ENCODE measurements around the gene RHEX. TPM values are rescaled to one million over a fixed set of nuclear protein-coding genes. Genes with fewer than 3 reads are reported as not detected.

Gene RHEX
- total and polyA plus RNA-seq, 2 experiments from 2014 or later = not detected

- H3K4me3 ChIP-seq = no peak overlapping the region
- WGBS, 2 experiments (ENCODE audit: low coverage in 1 of 2, low lambda C conversion rate in 2 of 2, missing lambda C conversion rate in 2 of 2) = 57 to 62% methylated on average over 8 of the region's 8 CpGs
- H3K4me1 ChIP-seq (ENCODE audit: insufficient read depth) = 0 out of 2 replicates have a peak, but pooled peaks cover 4% of the 10 kb centered on the region
Measured at GRCh38 chr1:206080026-206080820, 27.2 kb downstream of the RHEX start.

GRCh38 chr1:206081856-206082255 is 28.9 kb downstream of the RHEX start:
- Histone ChIP-seq H3K27me3 (replicated peaks; ENCODE audit: insufficient read depth) (peaks cover 10% of the 10 kb centered on the region; the same call in 1 of the 2 replicates), H3K9me3 (ENCODE audit: low read depth) (no peaks in the 10 kb centered on the region), H2AFZ (no peak overlapping the region), H3K9ac (no peak overlapping the region), H3K27ac (no peak overlapping the region), H3K9me2 (ENCODE audit: insufficient read depth) (no peaks in the 10 kb centered on the region), H3F3A (ENCODE audit: insufficient read depth) (no peaks in the 10 kb centered on the region), H3K79me2 (ENCODE audit: insufficient read depth) (no peaks in the 10 kb centered on the region), H3K4me2 (ENCODE audit: unreplicated experiment) (no peak overlapping the region), H3K4me3 (no peak overlapping the region), H3K4me1 (ENCODE audit: insufficient read depth) (no peaks in the 10 kb centered on the region), H3K36me3 (ENCODE audit: low read depth) (no peaks in the 10 kb centered on the region), H4K20me1 (ENCODE audit: insufficient read depth) (no peaks in the 10 kb centered on the region)
- TF ChIP-seq EZH2 (IDR thresholded peaks at IDR 0.05; ENCODE audit: insufficient read depth, poor library complexity, severe bottlenecking) = no peak
- no peak for TF ChIP-seq EZH2phosphoT487 (IDR thresholded peaks at IDR 0.05; ENCODE audit: insufficient read depth, low read depth)
- 53 to 56% methylated on average over 5 of the region's 5 CpGs for WGBS, 2 experiments (ENCODE audit: low coverage in 1 of 2, low lambda C conversion rate in 2 of 2, missing lambda C conversion rate in 2 of 2)
- no peak for DNase-seq
- in situ Hi-C loops (cut with MboI) = no loop called here

More at GRCh38 chr1:206080026-206080820, 27.2 kb downstream of the RHEX start:
- no peaks in the 10 kb centered on the region for H3K9me2 ChIP-seq (ENCODE audit: insufficient read depth)
- H3K27me3 ChIP-seq (replicated peaks; ENCODE audit: insufficient read depth) = peaks cover 10% of the 10 kb centered on the region; the same call in 1 of the 2 replicates
- DNase-seq = no peak
- H2AFZ ChIP-seq = no peak overlapping the region
- no peaks in the 10 kb centered on the region for H3K9me3 ChIP-seq (ENCODE audit: low read depth)
- TF ChIP-seq EZH2 (IDR thresholded peaks at IDR 0.05; ENCODE audit: insufficient read depth, poor library complexity, severe bottlenecking) = no peak
- no peak for TF ChIP-seq EZH2phosphoT487 (IDR thresholded peaks at IDR 0.05; ENCODE audit: insufficient read depth, low read depth)
- no peaks in the 10 kb centered on the region for H3F3A ChIP-seq (ENCODE audit: insufficient read depth)
- H3K36me3 ChIP-seq (ENCODE audit: low read depth) = no peaks in the 10 kb centered on the region
- no peak overlapping the region for H3K27ac ChIP-seq
- in situ Hi-C loops (cut with MboI) = no loop called here
- no peaks in the 10 kb centered on the region for H3K79me2 ChIP-seq (ENCODE audit: insufficient read depth)
- H3K4me2 ChIP-seq (ENCODE audit: unreplicated experiment) = no peak overlapping the region
- H3K9ac ChIP-seq = no peak overlapping the region
- H4K20me1 ChIP-seq (ENCODE audit: insufficient read depth) = no peaks in the 10 kb centered on the region

- 72 to 75% methylated on average over 8 of the region's 8 CpGs for WGBS, 2 experiments (ENCODE audit: low coverage in 1 of 2, low lambda C conversion rate in 2 of 2, missing lambda C conversion rate in 2 of 2)
- Histone ChIP-seq H3K4me2 (ENCODE audit: unreplicated experiment) (no peak overlapping the region), H3K4me3 (no peak overlapping the region), H4K20me1 (ENCODE audit: insufficient read depth) (no peaks in the 10 kb centered on the region), H3K79me2 (ENCODE audit: insufficient read depth) (no peaks in the 10 kb centered on the region), H3K9me2 (ENCODE audit: insufficient read depth) (no peaks in the 10 kb centered on the region), H3K27me3 (replicated peaks; ENCODE audit: insufficient read depth) (peaks cover 13% of the 10 kb centered on the region; the same call in 1 of the 2 replicates), H3K9ac (no peak overlapping the region), H3K9me3 (ENCODE audit: low read depth) (no peaks in the 10 kb centered on the region), H3F3A (ENCODE audit: insufficient read depth) (no peaks in the 10 kb centered on the region), H2AFZ (no peak overlapping the region), H3K4me1 (ENCODE audit: insufficient read depth) (no peaks in the 10 kb centered on the region), H3K36me3 (ENCODE audit: low read depth) (no peaks in the 10 kb centered on the region), H3K27ac (no peak overlapping the region)
- no peak for DNase-seq
- in situ Hi-C loops (cut with MboI) = no loop called here
- TF ChIP-seq EZH2phosphoT487 (IDR thresholded peaks at IDR 0.05; ENCODE audit: insufficient read depth, low read depth) = no peak
- no peak for TF ChIP-seq EZH2 (IDR thresholded peaks at IDR 0.05; ENCODE audit: insufficient read depth, poor library complexity, severe bottlenecking)
Measured at GRCh38 chr1:206082831-206083695, 30.1 kb downstream of the RHEX start.

GRCh38 chr1:206083750-206084149 is 30.8 kb downstream of the RHEX start:
- no peak for DNase-seq
- Histone ChIP-seq H3F3A (ENCODE audit: insufficient read depth) (no peaks in the 10 kb centered on the region), H3K4me3 (no peak overlapping the region), H3K27me3 (replicated peaks; ENCODE audit: insufficient read depth) (peaks cover 13% of the 10 kb centered on the region; the same call in 1 of the 2 replicates), H2AFZ (no peak overlapping the region), H3K79me2 (ENCODE audit: insufficient read depth) (no peaks in the 10 kb centered on the region), H3K9me3 (ENCODE audit: low read depth) (no peaks in the 10 kb centered on the region), H3K27ac (no peak overlapping the region), H3K4me1 (ENCODE audit: insufficient read depth) (no peaks in the 10 kb centered on the region), H4K20me1 (ENCODE audit: insufficient read depth) (no peaks in the 10 kb centered on the region), H3K9ac (no peak overlapping the region), H3K36me3 (ENCODE audit: low read depth) (no peaks in the 10 kb centered on the region), H3K9me2 (ENCODE audit: insufficient read depth) (no peaks in the 10 kb centered on the region), H3K4me2 (ENCODE audit: unreplicated experiment) (no peak overlapping the region)
- TF ChIP-seq EZH2 (IDR thresholded peaks at IDR 0.05; ENCODE audit: insufficient read depth, poor library complexity, severe bottlenecking) (no peak), EZH2phosphoT487 (IDR thresholded peaks at IDR 0.05; ENCODE audit: insufficient read depth, low read depth) (no peak)
- whole genome bisulfite sequencing, 2 experiments (ENCODE audit: low coverage in 1 of 2, low lambda C conversion rate in 2 of 2, missing lambda C conversion rate in 2 of 2) = 74% methylated on average over 2 of the region's 2 CpGs
- in situ Hi-C loops (cut with MboI) = no loop called here
